AG20443 (cell line): ENCODE results near the gene SRGAP1.
A peak's percentile ranks its signal among the peaks of the same experiment; 100 is the strongest.
"Not testable (repeated sequence)": the region's sequence is repeated elsewhere in the genome, so short reads cannot be mapped to it uniquely, and the experiment has no call there.

Experiments
- DNase-seq: peaks from one replicate; pipeline ENCODE4 v3.0.0; 2012; ENCODE audit warnings: low spot score, mixed read lengths

SRGAP1 gene

GRCh38 chr12:64122995-64123394, 278.5 kb downstream of the SRGAP1 start:
- DNase-seq: no peak

- no peak for DNase-seq
Observed at GRCh38 chr12:64123448-64123847, 278.9 kb downstream of the SRGAP1 start.

GRCh38 chr12:64124511-64125197, 280.2 kb downstream of the SRGAP1 start:
- DNase-seq: no peak

- DNase-seq: no peak
Observed at GRCh38 chr12:64125913-64126312, 281.4 kb downstream of the SRGAP1 start.

GRCh38 chr12:64127811-64128210, 283.3 kb downstream of the SRGAP1 start:
- DNase-seq: no peak

- DNase-seq: no peak
Observed at GRCh38 chr12:64128366-64128765, 283.9 kb downstream of the SRGAP1 start.

GRCh38 chr12:64130476-64130875, 286.0 kb downstream of the SRGAP1 start:
- not testable (repeated sequence) for DNase-seq

GRCh38 chr12:64131456-64131855, 287.0 kb downstream of the SRGAP1 start:
- not testable (repeated sequence) for DNase-seq

- DNase-seq: not testable (repeated sequence)
Observed at GRCh38 chr12:64132672-64133071, 288.2 kb downstream of the SRGAP1 start.

- no peak for DNase-seq
Observed at GRCh38 chr12:64137117-64137516, 292.6 kb downstream of the SRGAP1 start.

GRCh38 chr12:64139021-64139420, 294.5 kb downstream of the SRGAP1 start:
- DNase-seq: no peak

- no peak for DNase-seq
Observed at GRCh38 chr12:64142382-64142781, 297.9 kb downstream of the SRGAP1 start.

- DNase-seq: no peak
Observed at GRCh38 chr12:64142784-64143183, 298.3 kb downstream of the SRGAP1 start.

- no peak for DNase-seq
Observed at GRCh38 chr12:64145226-64145625, 300.7 kb downstream of the SRGAP1 start.

- no peak for DNase-seq
Observed at GRCh38 chr12:64147011-64147631, 302.6 kb downstream of the SRGAP1 start.

- DNase-seq: no peak
Observed at GRCh38 chr12:64147875-64148274, 303.4 kb downstream of the SRGAP1 start.

- DNase-seq: no peak
Observed at GRCh38 chr12:64154677-64155076, 310.2 kb downstream of the SRGAP1 start.

- DNase-seq: no peak
Observed at GRCh38 chr12:64157110-64157509, 312.6 kb downstream of the SRGAP1 start.

GRCh38 chr12:64160021-64160710, 315.7 kb downstream of the SRGAP1 start:
- DNase-seq: no peak

- DNase-seq: peak; percentile 73
Observed at GRCh38 chr12:64160711-64161060, 316.2 kb downstream of the SRGAP1 start.

GRCh38 chr12:64166606-64167005, 322.1 kb downstream of the SRGAP1 start:
- not testable (repeated sequence) for DNase-seq

GRCh38 chr12:64167041-64167440, 322.5 kb downstream of the SRGAP1 start:
- not testable (repeated sequence) for DNase-seq

- DNase-seq: no peak
Observed at GRCh38 chr12:64170024-64170423, 325.5 kb downstream of the SRGAP1 start.
